GM19463 (cell line): ENCODE results near the gene CCDC154.

ENCODE experiments used
- ATAC-seq: cut with Tn5 transposase; IDR thresholded peaks from one replicate; pipeline ENCODE4 v1.9.1; 2021; ENCODE audit warnings: mild to moderate bottlenecking, moderate library complexity; ENCODE audit not compliant: unreplicated experiment

Gene CCDC154

DNA sequence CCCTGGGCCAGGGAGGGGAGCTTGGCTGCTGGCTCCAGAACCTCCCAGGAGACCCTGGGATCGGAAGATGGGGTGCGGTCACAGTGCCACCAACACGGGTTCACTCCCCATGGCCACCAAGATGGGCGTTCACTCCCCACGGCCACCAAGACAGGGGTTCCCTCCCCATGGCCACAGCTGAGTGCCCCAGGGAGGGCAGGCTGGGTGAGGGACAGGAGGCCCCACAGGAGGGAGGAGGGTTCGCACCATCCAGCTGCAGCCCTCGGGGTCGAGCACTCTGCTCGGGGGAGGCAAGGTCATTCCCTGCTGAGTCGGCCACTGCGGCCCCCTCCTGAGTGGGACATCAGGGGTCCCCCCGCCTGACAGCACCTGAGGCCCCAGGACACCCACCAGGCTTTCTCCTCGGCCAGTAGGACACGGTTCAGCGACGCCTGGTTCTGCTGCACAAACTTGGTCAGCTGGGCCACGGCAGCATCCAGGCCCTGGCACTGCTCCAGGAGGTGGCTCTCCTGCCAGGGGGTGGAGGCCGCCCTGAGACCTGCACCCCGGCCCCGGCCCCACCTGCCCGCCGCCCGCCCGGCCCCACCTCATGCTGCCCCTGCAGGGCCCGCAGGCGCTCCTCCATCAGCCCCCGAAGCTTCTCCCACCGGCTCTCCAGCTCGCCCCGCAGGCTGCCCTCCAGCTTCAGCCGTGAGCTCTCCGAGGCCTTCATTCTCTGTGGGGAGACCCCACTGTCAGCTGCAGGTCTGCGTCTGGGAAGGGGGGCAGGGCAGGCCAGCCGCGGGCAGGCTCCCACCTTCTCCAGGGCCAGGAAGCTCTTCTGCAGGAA lies 5.9 kb downstream of the CCDC154 start:
- ATAC-seq, result no peak

DNA sequence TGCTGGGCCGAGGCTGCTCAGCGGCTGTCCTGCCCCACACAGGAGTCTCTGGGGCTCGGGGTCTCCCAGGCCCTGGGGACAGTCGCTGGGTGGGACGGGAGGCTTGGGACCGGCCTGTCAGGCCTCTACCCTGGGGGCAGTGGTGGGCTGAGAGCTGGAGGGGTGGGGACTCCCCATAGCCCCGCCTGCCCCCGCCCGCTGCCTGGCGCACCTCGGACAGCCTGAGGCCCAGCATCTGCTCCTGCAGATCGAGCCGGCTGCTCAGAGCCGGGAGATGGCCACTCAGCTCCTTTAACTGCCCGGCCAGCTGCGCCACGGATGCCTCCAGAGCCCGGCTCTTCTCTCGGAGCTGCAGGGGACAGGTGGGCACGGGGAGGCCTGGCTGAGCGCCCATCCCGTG lies 6.8 kb downstream of the CCDC154 start:
- ATAC-seq, result no peak

DNA sequence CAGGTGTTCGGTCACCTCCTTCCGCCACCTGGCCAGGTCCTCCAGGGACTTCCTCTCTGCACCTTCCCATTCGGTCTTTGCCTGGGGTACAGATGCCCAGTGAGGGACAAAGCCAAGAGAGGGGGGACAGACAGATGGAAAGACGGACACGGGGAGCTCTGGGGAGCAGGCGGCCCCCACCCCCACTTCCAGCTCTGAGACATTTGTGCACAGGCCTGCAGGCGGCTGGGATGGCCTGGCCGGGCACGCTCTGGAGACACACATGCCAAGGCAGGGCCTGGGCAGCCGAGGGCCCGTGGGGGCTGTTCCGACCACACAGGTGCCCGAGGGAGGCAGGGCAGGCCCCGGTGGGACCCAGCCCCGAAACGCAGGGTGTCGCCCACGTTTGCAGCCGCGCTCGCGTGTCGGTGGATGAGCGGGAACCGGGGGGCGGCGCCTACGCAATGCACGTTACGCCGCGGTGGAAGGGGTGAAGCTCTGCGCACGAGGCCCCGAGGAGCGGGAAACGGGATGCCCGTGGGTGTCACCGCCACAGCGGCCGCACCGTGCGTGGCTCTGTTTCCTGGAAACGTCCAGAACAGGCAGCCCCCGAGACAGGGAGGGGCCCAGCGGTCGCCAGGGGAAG lies 7.5 kb downstream of the CCDC154 start:
- no peak for ATAC-seq

DNA sequence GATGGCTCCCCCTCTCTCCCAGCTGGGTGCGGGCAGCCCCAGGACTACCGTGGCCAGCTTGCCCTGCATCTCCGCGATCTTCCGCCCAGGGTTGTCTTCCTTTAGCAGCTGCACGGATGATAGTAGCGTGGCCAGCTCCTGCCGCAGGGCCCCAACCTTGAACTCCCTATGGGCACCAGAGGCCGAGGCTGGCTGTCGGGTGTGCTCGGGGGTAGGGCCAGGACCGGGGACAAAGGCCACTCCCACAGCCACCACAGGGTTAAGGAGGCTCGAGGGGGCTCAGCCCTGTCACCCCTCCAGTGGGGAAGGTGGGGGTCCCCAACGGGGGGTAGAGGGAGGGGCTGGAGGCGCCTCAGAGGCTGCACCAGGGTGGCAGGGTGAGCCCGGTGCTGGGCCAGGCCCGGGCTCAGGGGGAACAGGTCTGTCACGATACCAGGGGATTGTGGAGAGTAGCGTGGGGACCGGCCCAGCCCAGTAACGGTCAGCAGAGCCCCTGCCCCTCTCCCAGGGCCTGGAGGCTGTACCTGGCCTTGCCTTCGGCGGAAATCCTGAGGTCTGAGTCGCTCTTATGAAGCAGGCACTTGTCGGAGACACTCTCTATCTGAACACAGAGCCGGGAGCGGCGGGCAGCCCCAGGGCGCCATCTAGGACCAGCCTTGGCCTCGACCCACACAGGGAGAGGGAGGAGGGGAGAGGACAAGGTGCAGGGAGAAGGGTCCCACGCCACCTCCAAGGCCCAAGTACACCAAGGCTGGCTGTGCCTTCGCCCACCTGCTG lies 8.2 kb downstream of the CCDC154 start:
- no peak for ATAC-seq

DNA sequence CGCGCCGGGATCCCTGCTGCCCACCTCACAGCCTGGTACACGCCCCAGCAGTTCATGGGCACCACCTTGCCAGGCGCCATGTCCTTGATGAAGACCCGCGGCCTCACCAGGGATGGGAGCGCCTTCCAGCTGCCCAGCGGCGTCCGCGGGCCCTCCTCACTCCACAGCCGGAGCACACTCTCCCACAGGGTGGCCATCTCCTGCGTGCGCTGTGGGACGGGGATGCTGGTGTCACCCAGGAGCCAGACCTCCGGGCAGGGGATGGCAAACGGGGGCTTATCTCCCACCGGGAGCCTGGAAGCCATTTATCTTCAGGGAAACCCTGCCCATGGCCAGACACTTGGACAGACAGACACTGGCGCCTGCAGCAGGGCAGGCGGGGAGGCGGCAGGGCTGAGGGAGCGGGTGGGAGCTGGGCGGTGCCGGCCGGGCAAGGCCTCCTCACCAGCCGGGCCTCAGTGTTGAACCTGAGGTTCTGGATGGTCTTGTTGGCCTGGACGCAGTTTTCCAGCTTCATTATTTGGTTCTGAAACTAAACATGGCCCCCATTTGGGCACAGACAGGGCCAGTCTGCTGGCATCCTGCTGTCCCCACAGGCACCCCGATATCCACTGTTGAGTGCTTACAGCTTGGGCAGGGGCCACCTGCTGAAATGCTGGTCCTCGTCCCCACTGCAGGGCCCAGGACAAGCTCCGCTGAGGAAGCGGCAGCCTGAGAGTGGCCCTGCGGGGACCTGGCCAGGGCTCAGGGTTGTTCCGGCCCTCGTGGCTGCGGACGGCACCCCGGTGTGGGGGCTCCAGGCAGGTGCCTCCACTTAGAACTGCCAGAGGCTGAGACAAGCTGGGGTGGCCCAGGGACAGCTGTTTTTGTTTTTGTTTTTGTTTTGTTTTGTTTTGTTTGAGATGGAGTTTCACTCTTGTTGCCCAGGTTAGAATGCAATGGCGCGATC lies 9.4 kb downstream of the CCDC154 start:
- no peak for ATAC-seq

DNA sequence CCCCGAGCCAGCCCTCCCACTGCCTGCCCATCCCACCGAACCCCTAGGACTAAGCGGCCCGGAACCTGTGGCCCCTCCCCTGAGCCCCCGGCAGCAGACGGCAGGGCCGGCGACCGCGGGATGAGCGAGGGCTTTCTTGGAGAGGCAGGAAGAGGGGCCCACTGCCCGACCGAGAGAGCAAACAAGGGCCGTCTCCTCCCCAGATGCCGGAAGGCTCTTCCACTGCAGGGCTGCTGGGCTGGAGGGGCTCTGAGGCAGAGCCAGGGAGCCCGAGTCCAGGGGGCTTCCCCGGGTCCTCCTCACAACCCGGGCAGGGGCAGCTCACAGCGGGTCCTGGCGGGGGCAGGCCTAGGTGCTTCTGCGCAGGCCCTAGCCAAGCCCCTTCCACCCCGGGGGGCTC lies 10.6 kb downstream of the CCDC154 start:
- ATAC-seq, result no peak

DNA sequence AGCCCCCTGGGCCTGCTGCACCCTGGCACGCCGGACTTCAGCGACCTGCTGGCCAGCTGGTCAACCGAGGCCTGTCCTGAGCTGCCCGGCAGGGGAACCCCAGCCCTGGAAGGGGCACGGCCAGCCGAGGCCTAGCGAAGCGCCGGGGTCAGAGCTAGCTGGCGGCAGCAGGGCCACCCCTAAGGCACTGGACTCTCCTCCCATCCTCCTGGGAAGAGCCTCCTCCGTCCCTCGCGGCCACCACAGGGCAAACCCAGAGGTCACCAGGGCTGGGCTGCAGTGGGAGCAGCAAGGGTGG lies 11.1 kb downstream of the CCDC154 start:
- ATAC-seq, result no peak

DNA sequence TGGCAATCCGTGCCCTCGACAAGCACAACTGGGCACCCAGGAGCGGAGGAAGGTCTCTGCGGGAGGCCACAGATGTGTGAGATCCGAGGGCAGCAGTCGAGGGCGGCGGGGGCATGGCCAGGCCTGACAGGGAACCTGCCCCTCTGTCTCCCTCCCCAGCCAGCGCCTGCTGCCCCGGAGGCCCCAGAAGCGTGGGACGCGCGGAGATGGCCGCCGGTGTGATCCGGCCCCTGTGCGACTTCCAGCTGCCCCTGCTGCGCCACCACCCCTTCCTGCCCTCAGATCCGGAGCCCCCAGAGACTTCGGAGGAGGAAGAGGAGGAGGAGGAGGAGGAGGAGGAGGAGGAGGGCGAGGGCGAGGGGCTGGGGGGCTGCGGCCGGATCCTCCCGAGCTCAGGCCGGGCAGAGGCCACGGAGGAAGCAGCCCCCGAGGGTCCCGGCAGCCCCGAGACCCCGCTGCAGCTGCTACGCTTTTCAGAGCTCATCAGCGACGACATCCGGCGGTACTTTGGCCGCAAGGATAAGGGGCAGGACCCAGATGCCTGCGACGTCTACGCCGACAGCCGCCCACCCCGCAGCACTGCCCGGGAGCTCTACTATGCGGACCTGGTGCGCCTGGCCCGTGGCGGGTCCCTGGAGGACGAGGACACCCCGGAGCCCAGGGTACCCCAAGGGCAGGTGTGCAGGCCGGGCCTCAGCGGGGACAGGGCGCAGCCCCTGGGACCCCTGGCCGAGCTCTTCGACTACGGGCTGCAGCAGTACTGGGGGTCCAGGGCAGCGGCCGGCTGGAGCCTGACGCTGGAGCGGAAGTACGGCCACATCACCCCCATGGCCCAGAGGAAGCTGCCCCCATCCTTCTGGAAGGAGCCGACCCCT lies 11.7 kb downstream of the CCDC154 start:
- no peak for ATAC-seq

DNA sequence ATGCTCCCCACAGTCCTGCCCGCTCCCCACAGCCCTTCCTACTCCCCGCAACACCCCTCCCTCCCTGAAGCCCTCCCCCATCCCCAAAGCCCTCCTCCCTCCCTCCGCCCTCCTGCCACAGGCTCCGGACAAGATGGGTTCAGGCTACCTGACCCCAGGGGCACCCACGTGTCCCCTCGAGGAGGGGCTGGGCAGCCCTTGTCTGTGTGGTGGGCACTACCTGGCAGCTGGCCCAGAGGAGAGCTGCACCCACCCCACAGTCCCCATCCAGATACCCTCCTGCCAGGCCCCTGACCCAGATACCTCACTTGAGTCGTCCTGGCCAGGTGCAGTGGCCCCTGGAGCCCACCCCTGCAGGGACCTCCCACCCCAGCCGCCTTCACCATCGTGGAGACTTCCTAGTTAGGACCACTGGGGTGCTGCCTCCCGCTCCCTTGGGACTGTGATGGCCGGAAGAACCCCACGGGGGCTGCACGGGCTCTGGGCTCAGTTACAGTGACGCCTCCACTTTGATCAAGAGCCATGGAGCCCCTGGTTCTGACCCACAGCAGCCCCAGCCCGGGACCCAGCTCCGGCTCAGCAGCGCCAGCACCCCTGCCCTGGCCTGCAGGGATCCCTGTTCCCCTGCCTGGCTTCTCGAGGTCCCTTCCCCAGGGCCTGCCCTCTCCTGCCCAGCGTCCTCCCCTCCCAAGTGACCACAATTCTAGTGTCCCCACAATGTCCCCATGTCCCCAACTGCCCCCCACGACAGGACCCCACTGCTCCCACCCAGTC lies 12.7 kb downstream of the CCDC154 start:
- ATAC-seq, result no peak

DNA sequence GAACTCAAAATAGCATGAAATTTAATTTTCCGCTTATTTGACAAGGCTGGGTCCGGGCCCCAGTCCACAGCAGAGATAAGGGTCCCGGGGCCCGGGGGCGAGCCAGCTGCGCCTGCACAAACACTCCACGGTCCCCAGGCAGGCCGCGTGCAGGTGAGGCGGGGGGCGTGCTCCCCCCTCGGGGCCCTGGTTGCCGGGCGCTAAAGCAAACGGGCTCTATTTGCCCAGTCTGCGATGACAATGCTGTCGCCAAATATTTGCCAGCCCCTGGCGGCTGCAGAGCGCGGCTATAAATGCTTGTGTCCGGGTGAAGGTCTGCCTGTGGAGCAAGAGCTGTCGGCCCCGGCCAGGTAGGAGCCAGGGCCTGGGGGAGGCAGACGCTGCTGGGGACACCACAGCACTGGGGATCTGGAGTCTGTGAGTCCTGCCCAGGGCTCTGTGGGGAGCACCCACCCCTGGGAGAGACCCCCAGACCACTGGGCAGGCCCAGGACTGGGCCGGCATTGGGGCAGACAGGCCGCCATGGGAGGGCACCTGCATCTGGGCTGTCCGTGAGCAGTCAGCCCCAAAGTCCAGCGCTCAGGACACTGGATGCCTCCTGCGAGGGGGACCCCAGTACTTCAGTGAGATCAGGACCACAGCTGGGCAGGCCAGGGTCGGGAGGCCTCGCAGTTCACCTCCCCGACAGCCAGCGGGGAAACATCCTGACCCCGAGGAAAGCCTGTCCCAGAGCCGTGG lies 13.4 kb downstream of the CCDC154 start, which contains the start of gene PERCC1:
PERCC1 (plus strand) TSS at position 320 of the 738 bp plus-strand sequence. CDS start 1,516 bp downstream, outside the sequence.
- no peak for ATAC-seq

DNA sequence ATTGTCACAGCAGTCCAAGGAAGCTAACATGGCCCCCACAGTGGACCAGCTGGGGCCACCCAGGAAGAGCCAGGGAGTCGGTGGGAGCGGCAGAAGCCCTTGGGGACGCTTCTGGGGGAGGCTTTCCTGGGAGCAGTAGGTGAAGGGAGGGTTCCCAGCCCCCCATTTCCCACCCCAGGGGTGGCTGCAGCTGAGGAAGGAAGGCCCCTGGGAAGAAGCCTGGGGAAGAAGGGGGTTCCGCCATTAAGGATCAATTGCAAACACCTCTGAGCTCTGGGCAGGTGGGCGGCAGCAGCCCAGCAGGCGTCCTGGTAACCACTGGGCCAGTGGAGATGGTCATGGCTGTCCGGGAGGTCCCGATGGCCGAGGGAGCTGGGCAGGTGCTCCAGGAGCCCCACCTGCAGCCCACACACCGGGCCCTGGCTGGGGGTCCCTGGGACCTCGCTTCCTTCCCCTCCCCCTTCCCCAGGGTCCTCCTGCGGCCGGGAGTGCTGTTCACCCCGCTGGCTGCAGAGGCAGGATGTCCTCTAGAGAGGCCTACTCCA lies 14.1 kb downstream of the CCDC154 start:
- no peak for ATAC-seq

DNA sequence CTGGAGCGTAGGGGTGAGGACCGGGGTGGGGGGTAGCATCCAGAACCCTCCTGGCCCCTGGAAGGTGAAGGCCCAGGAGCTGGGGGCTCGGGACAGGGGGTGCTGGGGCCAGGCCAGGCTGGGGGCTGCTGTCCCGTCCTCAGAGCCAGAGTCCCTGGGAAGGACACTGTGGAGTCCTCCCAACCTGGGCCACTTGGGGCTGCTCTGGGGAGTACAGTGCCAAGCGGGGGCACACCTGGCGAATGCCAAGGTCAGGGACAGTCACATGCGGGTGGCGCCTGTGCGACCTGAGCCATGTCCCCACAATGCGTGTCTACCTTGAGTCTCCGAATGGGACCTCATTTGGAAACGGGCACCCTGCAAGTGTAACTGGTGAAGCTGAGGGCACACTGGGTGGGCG lies 14.7 kb downstream of the CCDC154 start:
- no peak for ATAC-seq

DNA sequence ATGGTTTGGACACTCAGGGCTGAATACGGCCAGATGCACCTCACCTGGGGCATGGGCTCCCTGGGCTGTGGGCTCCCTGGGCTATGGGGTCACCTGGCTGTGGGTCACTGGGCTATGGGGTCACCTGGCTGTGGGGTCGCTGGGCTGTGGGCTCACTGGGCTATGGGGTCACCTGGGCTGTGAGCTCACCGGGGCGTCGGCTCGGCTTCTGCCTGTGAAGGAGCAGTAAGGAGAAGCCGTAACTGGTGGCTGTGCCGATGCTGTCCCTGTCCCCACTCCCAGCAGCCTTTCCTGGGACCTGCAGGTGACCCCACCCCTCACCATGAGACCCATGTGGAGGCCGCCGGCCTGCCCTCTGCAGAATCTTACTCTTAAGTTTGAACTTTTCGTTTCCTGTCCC lies 15.3 kb downstream of the CCDC154 start:
- no peak for ATAC-seq

DNA sequence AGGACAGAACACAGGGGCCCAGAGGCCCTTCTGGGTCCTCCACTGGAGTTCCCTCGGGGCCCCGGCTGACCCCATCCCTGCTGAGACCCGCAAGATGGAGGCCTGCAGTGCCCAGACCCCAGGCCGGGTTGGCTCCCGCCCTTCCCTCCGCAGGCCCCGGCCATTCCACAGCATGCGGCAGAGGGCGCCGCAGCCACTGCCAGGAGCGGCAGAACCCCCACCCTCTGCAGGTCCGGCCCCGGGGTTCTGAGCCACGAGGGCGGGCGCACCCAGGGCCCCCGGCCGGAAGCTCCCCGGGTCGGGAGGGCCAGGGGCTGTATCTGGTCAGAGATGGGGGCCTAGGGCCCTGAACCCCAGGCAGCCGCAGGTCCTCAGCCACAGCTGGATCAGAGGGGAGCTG lies 15.8 kb downstream of the CCDC154 start:
- no peak for ATAC-seq

DNA sequence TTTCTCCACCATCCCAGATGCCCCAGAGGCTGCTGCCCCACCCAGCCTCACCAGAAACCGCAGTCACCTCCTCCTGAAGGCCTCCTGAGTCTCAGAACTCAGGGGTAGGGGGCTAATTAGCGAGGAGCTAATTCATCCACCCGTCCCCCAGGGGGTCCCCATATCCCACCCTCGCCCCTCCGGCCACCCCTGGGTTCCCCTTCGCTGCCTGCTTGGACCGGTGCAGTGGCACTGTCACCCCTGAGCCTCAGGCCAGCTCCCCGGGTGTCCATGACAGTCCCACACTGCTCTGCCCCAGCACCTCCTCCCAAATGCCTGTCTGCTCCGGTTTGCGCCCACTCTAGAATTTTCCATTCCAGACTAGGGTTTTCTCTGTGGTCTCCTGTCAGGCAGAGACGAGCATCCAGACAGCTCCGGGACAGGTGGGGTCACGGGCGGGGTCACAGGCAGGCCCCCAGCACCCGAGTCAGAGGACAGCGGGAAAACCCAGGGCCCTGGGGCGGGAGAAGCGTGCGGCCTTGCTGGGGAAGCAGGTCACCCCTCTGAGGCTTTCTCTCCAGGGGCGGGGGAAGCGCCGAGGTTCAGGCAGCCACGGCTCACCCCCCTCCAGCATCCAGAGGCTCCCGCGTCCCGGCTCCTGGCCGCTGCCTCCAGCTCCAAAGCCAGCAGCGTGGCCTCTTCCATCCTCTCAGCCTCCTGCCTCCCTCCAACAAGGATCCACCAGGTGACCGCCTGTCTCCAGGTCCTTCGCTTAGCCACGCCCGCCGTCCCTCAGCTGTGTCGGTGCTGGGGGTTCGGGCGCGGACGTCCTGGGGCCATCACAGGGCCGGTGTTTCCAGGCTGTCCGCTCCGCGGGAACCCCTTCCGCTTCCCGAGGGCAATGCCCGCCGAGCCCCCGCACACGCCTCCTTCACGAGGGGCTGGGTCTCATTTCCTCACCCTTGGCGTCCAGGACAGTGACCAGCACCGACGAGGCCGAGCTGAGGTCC lies 16.6 kb downstream of the CCDC154 start:
- ATAC-seq, result no peak

DNA sequence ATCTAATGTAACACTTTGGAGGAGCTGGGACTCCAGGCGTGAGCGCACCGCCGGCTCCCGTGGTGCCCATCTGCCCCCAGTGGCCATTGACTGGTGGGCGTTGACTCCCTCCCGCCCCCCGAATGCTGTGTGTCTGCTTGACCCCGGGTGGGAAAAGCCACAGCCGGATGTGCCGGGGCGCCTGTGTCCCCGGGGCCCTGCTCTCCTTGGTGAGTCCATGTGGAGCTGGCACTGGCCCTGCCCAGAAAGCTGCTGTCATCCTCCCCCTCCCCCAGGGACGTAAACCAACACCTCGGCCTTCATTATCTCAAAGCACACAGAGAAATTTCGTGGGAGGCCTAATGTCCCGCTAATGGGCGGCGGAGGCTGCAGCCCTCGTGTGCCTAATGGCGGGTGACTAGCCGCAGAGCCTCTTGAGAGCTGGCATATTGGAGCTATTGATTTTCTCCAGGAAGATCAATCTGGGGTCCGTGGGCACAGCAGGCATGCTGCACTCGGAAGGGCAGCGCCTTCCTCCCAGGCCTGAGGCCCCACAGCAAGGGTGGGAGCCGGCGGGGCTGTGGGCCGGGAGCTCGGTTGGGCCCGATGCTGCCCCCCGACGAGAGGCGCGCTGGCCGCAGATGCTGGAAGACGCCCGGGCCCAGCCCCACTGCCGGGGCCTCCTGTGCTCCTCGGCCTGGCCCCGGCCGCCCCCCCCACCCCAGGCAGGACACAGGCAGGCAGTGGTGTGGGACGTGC lies 17.5 kb downstream of the CCDC154 start:
- ATAC-seq, result no peak
